HG03280 (cell line): Measurements from ENCODE around the gene RHOF.
"Not testable (repeated sequence)": the region's sequence is repeated elsewhere in the genome, so short reads cannot be mapped to it uniquely, and the experiment has no call there.

ENCODE experiments used
- ATAC-seq: cut with Tn5 transposase; IDR thresholded peaks from one replicate; pipeline ENCODE4 v1.9.1; 2021; ENCODE audit warnings: mild to moderate bottlenecking, moderate library complexity; ENCODE audit not compliant: unreplicated experiment

Gene RHOF

GRCh38 chr12:121750507-121750955 lies 43.0 kb downstream of the RHOF start:
- no peak for ATAC-seq

- no peak for ATAC-seq
Observed at GRCh38 chr12:121749267-121749666, 44.2 kb downstream of the RHOF start.

GRCh38 chr12:121748571-121749265 lies 44.8 kb downstream of the RHOF start:
- ATAC-seq, result no peak

- no peak for ATAC-seq
Observed at GRCh38 chr12:121748218-121748570, 45.3 kb downstream of the RHOF start.

GRCh38 chr12:121745545-121745944 lies 47.9 kb downstream of the RHOF start:
- ATAC-seq, result not testable (repeated sequence)

- no peak for ATAC-seq
Observed at GRCh38 chr12:121741743-121742142, 51.7 kb downstream of the RHOF start.

- ATAC-seq, result no peak
Observed at GRCh38 chr12:121740847-121741246, 52.6 kb downstream of the RHOF start.

GRCh38 chr12:121738340-121738858 lies 55.1 kb downstream of the RHOF start:
- ATAC-seq, result no peak

GRCh38 chr12:121733849-121734248 lies 59.6 kb downstream of the RHOF start:
- ATAC-seq, result no peak

GRCh38 chr12:121731473-121731872 lies 62.0 kb downstream of the RHOF start:
- ATAC-seq, result no peak

- ATAC-seq, result no peak
Observed at GRCh38 chr12:121729021-121729420, 64.5 kb downstream of the RHOF start.
